Activated CD8-positive, alpha-beta memory T cell treated with anti-CD3 and anti-CD28 coated beads, Interleukin-2, amount 50 U/mL, for 4 hours (primary cell): ENCODE data around the gene STAG2.
"Not testable (repeated sequence)": the region's sequence is repeated elsewhere in the genome, so short reads cannot be mapped to it uniquely, and the experiment has no call there.

ENCODE experiments used
- DNase-seq: peaks from one replicate; pipeline ENCODE4 v3.0.0-alpha.2; 2020

STAG2 gene

GRCh38 chrX:124045109-124045508 is 83.6 kb downstream of the STAG2 start:
- DNase-seq = no peak

- not testable (repeated sequence) for DNase-seq
These were observed 122.9 kb downstream of the STAG2 start for GRCh38 chrX:124084417-124084816.

GRCh38 chrX:124085063-124085462 is 123.6 kb downstream of the STAG2 start:
- DNase-seq = no peak

- DNase-seq = no peak
These were observed 124.9 kb downstream of the STAG2 start for GRCh38 chrX:124086411-124086810.

DNA sequence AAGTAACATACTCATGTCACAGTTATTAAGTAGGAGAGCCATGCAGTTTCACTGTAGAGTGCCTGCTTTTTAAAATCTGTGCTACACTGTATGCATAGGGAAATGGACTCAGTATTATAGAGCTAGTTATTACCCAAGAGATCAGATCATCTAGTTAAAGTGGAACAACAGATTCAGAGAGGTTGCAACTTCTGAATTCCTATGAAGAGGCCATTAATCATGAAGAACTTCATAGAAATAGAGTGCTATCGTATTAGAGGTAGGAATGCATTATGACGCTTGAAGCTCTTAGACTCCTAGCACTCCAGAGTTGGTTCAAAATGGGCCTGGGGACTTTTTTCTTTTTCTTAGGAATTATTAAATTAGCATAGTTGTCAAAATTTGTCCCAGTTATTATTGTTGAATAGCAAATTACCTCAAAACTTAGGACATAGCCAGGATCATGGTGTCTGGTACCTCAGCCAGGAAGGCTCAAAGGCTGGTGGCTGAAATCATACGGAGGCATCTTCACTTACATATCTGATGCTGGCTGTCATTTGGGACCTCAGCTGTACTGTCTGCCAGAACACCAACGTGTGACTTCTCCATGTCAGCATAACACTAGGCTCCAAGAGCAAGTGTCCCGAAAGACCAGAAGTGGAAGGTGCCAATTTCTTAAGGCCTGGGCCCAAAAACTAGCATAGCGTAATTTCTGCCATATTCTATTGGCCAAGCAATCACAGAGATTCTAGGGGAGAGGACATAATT is 125.7 kb downstream of the STAG2 start:
- no peak for DNase-seq

- no peak for DNase-seq
These were observed 131.7 kb downstream of the STAG2 start for GRCh38 chrX:124093222-124093621.

DNA sequence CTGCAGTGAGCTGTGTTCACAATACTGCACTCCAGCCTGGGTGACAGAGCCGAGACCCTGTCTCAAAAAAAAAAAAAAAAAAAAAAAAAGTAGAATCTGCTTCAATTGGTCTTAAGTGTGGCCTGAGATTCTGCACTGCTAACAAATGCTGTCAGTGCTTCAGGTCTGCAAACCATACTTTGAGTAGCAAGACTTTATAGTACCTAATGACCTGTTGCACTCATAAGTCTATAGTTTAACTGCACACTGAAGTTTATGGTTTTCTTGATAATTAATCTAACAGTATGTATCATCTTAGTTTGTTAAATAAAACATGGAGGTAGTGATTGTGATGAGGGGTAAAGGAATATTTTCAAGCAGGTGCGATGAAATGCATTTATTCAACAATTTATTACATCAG is 135.6 kb downstream of the STAG2 start:
- DNase-seq = no peak

GRCh38 chrX:124098089-124098488 is 136.6 kb downstream of the STAG2 start:
- no peak for DNase-seq

DNA sequence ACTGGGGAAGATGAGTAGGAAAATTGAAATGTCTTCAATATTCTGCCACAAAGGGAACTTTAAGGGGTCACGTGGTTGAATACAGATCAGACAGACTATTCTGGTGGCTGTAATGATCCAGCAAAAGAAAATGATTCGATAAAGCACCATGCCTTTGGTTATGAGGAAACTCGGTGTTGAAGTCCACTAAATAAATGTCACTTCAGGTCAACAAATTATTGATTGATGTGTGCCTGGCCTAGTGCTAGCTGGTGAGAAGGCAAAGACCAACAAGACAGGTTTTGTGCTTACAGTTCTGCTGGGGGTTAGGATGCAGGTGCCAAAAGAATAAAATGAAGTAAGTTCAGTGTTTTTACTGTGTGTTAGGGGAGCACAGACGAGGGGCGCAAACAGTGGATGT is 142.5 kb downstream of the STAG2 start:
- DNase-seq = no peak

- not testable (repeated sequence) for DNase-seq
These were observed 143.0 kb downstream of the STAG2 start for GRCh38 chrX:124104512-124104911.

DNA sequence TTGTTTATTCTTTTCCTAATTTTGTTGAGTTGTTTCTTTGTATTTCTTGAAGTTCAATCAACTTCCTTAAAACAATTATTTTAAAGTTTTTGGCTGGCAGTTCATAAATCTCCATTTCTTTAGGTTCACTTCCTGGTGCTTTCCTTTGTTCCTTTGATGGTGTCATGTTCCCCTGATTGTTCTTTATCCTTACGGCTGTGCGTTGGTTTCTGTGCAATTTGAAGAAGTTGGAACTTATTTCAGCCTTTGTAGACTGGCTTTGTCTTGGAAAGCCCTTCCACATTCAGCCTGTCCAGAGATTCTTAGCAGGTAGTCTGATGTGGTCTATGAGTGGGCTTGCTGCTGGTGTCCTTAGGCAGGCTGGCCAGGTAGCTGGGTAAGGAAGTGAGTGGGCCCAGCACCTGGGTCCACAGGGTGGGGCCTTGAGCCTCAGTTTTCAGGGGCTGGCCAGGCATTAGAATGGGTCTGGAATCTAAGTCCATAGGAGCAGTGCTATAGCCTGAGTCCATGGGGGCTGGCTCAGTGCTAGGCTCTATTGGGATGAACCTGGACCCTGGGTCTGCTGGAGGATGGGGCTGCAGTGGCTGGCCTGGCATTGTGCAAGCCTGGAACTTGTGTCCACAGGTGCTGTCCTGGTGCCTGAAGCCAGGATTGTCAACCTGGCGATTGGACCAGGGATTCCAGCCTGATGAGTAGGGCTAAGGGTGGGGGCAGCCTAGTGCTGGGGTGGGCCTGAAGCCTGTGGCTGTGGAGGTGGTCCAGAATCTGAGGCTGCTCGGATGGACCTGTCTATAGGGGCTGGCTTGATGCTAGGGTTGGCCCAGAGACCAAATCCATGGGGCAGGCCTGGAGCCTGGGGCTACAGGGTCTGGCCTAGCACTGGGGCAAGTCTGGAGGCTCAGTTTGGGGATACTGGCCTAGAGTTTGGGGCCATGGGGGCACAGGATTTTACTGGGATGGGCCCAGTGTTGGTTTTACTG is 152.4 kb downstream of the STAG2 start:
- no peak for DNase-seq

DNA sequence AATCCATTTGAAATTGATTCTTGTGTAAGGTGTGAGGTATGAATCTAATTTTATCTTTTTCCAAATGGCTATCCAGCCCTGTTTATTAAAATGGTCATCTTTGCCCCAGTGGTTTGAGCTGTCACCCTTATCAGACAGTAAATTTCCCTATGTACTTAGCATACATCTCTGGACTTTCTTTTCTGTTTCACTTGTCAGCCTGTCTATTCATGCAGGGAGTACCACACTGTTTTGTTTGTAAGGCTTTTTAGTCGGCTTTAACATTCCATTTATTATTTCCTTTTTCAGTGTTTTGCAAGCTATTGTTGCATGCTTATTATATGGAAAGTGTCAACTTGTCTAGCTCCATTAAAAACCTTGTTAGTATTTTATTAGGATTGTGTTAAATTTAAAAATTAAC is 155.8 kb downstream of the STAG2 start:
- no peak for DNase-seq

DNA sequence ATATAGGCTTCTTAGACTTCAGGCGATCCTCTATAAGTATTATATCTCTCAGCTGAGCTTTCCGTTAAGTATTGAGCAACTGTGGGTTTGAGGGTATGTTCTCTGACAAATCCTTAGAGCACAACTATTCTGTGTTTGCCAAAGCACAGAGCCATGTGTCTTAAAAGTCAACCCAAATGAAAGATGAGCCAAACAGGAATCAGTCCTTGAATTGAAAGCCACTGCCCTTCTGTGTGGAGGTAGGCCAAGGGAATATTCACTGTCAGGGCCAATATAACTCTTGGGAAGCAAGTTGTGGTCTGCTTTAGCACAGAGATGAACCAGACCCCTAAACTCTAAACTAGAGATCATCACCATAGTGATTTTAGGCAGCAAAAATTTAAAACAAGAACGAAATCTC is 164.0 kb downstream of the STAG2 start:
- no peak for DNase-seq

- no peak for DNase-seq
These were observed 166.0 kb downstream of the STAG2 start for GRCh38 chrX:124127496-124127895.

- not testable (repeated sequence) for DNase-seq
These were observed 170.9 kb downstream of the STAG2 start for GRCh38 chrX:124132437-124132836.

- no peak for DNase-seq
These were observed 184.2 kb downstream of the STAG2 start for GRCh38 chrX:124145749-124146148.

GRCh38 chrX:124151195-124151594 is 189.7 kb downstream of the STAG2 start:
- no peak for DNase-seq
